ENCODE data around the gene TRAK1.

The TRAK1 gene

GRCh38 chr3:42214064-42214463 lies 122.9 kb downstream of the TRAK1 start:
- H4K8ac ChIP-seq (ENCODE audit: low read length) = no peak overlapping the region
- H3K9ac ChIP-seq (ENCODE audit: low read length) = no peak overlapping the region
- no peaks in the 10 kb centered on the region for H3K9me3 ChIP-seq (ENCODE audit: control insufficient read depth, low read length)
- H3K4me1 ChIP-seq (ENCODE audit: control insufficient read depth, insufficient read depth, low read depth, low read length) = no peaks in the 10 kb centered on the region
- H3K4me3 ChIP-seq (ENCODE audit: insufficient read depth in 1 of 2, low read depth in 1 of 2, low read length in 2 of 2) = no peak overlapping the region
- no peak overlapping the region for H3K4ac ChIP-seq (ENCODE audit: low read depth in 1 of 2, low read length in 2 of 2)
- H3K23ac ChIP-seq (ENCODE audit: low read length in 2 of 2) = no peak overlapping the region
- H3K27ac ChIP-seq (ENCODE audit: low read length, poor library complexity, severe bottlenecking) = no peak overlapping the region
- no peak overlapping the region for H3K14ac ChIP-seq (ENCODE audit: low read length in 2 of 2)
- WGBS = 62% methylated on average over 2 of the region's 2 CpGs
- H2AFZ ChIP-seq (ENCODE audit: low read depth, low read length) = no peak overlapping the region
- H3K36me3 ChIP-seq (ENCODE audit: control insufficient read depth in 1 of 2, insufficient read depth in 2 of 2, low read depth in 1 of 2, low read length in 2 of 2) = peaks cover 31 to 94% of the 10 kb centered on the region in 2 experiments
- no peak overlapping the region for H2AK5ac ChIP-seq (ENCODE audit: low read length, severe bottlenecking)
- H2BK15ac ChIP-seq (ENCODE audit: low read depth, poor library complexity, severe bottlenecking) = no peak overlapping the region
- H2BK120ac ChIP-seq (ENCODE audit: low read depth, low read length) = no peak overlapping the region
- H2BK5ac ChIP-seq (ENCODE audit: low read depth, low read length, poor library complexity, severe bottlenecking) = no peak overlapping the region
- H3K27me3 ChIP-seq (ENCODE audit: control insufficient read depth in 1 of 2, insufficient read depth in 1 of 2, low read length in 2 of 2) = no peaks in the 10 kb centered on the region
- no peak for DNase-seq
- H3K4me2 ChIP-seq (ENCODE audit: low read length, poor library complexity, severe bottlenecking) = no peak overlapping the region
- no peak overlapping the region for H3K18ac ChIP-seq (ENCODE audit: low read depth in 1 of 2, low read length in 2 of 2)
- peaks cover 1% of the 10 kb centered on the region for H3K79me1 ChIP-seq (replicated peaks; ENCODE audit: low read length, poor library complexity, severe bottlenecking)
- H4K91ac ChIP-seq (ENCODE audit: low read length) = no peak overlapping the region
- no peak overlapping the region for H2BK12ac ChIP-seq (ENCODE audit: low read length in 2 of 2)

DNA sequence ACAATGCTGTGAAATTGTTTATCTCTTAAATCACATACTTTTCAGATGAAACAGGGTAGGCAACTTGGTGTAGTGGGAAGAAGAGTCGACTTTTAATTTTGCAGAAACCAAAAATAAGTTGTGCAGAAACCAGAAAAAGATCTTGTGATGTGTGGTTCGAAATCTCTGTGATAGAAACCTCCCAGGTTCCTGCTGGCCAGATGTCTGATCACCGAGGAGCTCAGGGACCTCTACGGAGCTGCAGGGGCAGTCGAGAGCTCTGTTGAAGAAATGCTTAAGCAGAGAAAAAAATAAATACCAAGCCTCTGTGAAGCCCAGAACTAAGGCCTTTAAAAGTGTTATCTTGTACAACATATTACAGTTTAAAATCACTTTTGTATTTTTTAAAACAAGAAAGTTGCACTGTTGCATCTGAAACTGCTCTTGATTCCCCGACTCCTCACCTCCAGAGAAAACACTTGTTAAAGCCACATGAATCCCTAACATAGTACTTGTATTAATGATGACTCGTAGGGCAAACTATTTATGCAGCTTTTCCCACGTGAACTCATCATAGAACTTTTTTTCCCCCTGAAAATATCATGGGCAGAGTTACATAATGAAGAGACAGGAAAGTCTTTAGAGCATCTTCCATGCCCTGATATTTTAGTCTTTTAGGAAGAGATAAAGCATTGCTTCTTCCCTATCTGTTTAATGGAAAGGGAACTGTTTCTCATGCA lies 123.6 kb downstream of the TRAK1 start:
- H2BK15ac ChIP-seq (ENCODE audit: low read depth, poor library complexity, severe bottlenecking) = no peak overlapping the region
- H3K4ac ChIP-seq (ENCODE audit: low read depth in 1 of 2, low read length in 2 of 2) = no peak overlapping the region
- no peak overlapping the region for H3K4me2 ChIP-seq (ENCODE audit: low read length, poor library complexity, severe bottlenecking)
- peaks cover 1% of the 10 kb centered on the region for H3K79me1 ChIP-seq (replicated peaks; ENCODE audit: low read length, poor library complexity, severe bottlenecking)
- H3K36me3 ChIP-seq (ENCODE audit: control insufficient read depth in 1 of 2, insufficient read depth in 2 of 2, low read depth in 1 of 2, low read length in 2 of 2) = peaks cover 32 to 94% of the 10 kb centered on the region in 2 experiments
- H3K14ac ChIP-seq (ENCODE audit: low read length in 2 of 2) = no peak overlapping the region
- peak; percentile 37 for DNase-seq
- H3K9ac ChIP-seq (ENCODE audit: low read length) = peak overlapping the region; percentile 5
- no peak overlapping the region for H4K8ac ChIP-seq (ENCODE audit: low read length)
- no peak overlapping the region for H2BK5ac ChIP-seq (ENCODE audit: low read depth, low read length, poor library complexity, severe bottlenecking)
- H2AFZ ChIP-seq (ENCODE audit: low read depth, low read length) = no peak overlapping the region
- no peak overlapping the region for H2BK120ac ChIP-seq (ENCODE audit: low read depth, low read length)
- no peaks in the 10 kb centered on the region for H3K27me3 ChIP-seq (ENCODE audit: control insufficient read depth in 1 of 2, insufficient read depth in 1 of 2, low read length in 2 of 2)
- H3K18ac ChIP-seq (ENCODE audit: low read depth in 1 of 2, low read length in 2 of 2) = no peak overlapping the region
- H4K91ac ChIP-seq (ENCODE audit: low read length) = no peak overlapping the region
- H3K9me3 ChIP-seq (ENCODE audit: control insufficient read depth, low read length) = no peaks in the 10 kb centered on the region
- 74% methylated on average over 7 of the region's 8 CpGs for whole genome bisulfite sequencing
- H2BK12ac ChIP-seq (ENCODE audit: low read length in 2 of 2) = no peak overlapping the region
- no peak overlapping the region for H3K23ac ChIP-seq (ENCODE audit: low read length in 2 of 2)
- no peak overlapping the region for H3K27ac ChIP-seq (ENCODE audit: low read length, poor library complexity, severe bottlenecking)
- H3K4me3 ChIP-seq (ENCODE audit: insufficient read depth in 1 of 2, low read depth in 1 of 2, low read length in 2 of 2) = no peak overlapping the region
- H3K4me1 ChIP-seq (ENCODE audit: control insufficient read depth, insufficient read depth, low read depth, low read length) = no peaks in the 10 kb centered on the region
- H2AK5ac ChIP-seq (ENCODE audit: low read length, severe bottlenecking) = no peak overlapping the region

DNA sequence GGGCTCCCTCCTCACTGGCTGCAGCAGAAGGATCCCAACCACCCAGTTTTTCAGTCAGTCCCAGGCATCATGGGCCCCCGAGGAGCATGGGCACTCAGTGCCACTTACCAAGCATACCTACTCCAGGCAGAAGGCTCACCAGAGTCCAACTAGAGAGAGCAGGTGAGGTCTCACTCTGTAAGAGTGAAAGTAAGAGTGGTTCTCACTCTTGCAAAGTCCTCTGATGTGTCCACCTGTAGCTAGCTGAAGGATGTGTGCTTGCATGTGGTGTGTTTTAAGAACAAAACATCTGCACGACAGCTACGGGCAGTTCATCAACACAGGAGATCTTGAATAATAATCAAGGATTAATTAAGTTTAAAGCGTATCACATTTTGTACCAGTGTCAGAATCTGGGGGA lies 125.1 kb downstream of the TRAK1 start:
- Histone ChIP-seq H3K18ac (ENCODE audit: low read depth in 1 of 2, low read length in 2 of 2) (no peak overlapping the region), H3K4me1 (ENCODE audit: control insufficient read depth, insufficient read depth, low read depth, low read length) (no peaks in the 10 kb centered on the region), H3K79me1 (replicated peaks; ENCODE audit: low read length, poor library complexity, severe bottlenecking) (peaks cover 1% of the 10 kb centered on the region), H3K14ac (ENCODE audit: low read length in 2 of 2) (no peak overlapping the region), H3K27ac (ENCODE audit: low read length, poor library complexity, severe bottlenecking) (no peak overlapping the region), H3K36me3 (ENCODE audit: control insufficient read depth in 1 of 2, insufficient read depth in 2 of 2, low read depth in 1 of 2, low read length in 2 of 2) (peaks cover 36 to 94% of the 10 kb centered on the region in 2 experiments), H4K8ac (ENCODE audit: low read length) (no peak overlapping the region), H3K23ac (ENCODE audit: low read length in 2 of 2) (no peak overlapping the region), H2BK12ac (ENCODE audit: low read length in 2 of 2) (no peak overlapping the region), H2BK120ac (ENCODE audit: low read depth, low read length) (no peak overlapping the region), H2AK5ac (ENCODE audit: low read length, severe bottlenecking) (no peak overlapping the region), H3K9ac (ENCODE audit: low read length) (no peak overlapping the region), H3K4ac (ENCODE audit: low read depth in 1 of 2, low read length in 2 of 2) (no peak overlapping the region), H2AFZ (ENCODE audit: low read depth, low read length) (no peak overlapping the region), H3K4me2 (ENCODE audit: low read length, poor library complexity, severe bottlenecking) (no peak overlapping the region), H3K27me3 (ENCODE audit: control insufficient read depth in 1 of 2, insufficient read depth in 1 of 2, low read length in 2 of 2) (no peaks in the 10 kb centered on the region), H2BK5ac (ENCODE audit: low read depth, low read length, poor library complexity, severe bottlenecking) (no peak overlapping the region), H2BK15ac (ENCODE audit: low read depth, poor library complexity, severe bottlenecking) (no peak overlapping the region), H3K9me3 (ENCODE audit: control insufficient read depth, low read length) (no peaks in the 10 kb centered on the region), H4K91ac (ENCODE audit: low read length) (no peak overlapping the region), H3K4me3 (ENCODE audit: insufficient read depth in 1 of 2, low read depth in 1 of 2, low read length in 2 of 2) (no peak overlapping the region)
- WGBS = 98% methylated on average over 3 of the region's 4 CpGs
- no peak for DNase-seq

DNA sequence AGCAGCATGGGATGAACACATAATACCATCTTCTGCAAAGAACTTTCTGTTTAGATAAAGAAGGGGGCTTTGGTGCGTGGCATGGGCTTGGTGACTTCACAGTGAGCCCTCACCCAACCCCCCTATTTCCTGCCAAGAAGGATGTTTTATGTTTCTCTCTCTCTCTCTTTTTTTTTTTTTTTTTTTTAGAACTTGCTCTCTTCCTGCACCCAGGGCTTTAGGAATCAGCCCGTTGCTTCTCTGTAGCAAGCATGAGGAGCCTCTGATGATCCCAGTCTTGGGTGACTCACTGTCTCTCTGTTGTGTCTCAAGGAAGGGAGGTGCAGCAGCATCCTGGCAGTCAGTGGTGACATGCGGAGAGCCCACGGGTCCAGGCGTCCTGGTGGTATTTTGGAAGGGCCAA lies 125.8 kb downstream of the TRAK1 start:
- Histone ChIP-seq H3K4me1 (ENCODE audit: control insufficient read depth, insufficient read depth, low read depth, low read length) (no peaks in the 10 kb centered on the region), H3K18ac (ENCODE audit: low read depth in 1 of 2, low read length in 2 of 2) (no peak overlapping the region), H3K23ac (ENCODE audit: low read length in 2 of 2) (no peak overlapping the region), H2BK120ac (ENCODE audit: low read depth, low read length) (no peak overlapping the region), H2AK5ac (ENCODE audit: low read length, severe bottlenecking) (no peak overlapping the region), H2AFZ (ENCODE audit: low read depth, low read length) (no peak overlapping the region), H3K14ac (ENCODE audit: low read length in 2 of 2) (no peak overlapping the region), H3K9ac (ENCODE audit: low read length) (no peak overlapping the region), H3K9me3 (ENCODE audit: control insufficient read depth, low read length) (no peaks in the 10 kb centered on the region), H3K4me2 (ENCODE audit: low read length, poor library complexity, severe bottlenecking) (no peak overlapping the region), H2BK15ac (ENCODE audit: low read depth, poor library complexity, severe bottlenecking) (no peak overlapping the region), H4K91ac (ENCODE audit: low read length) (no peak overlapping the region), H2BK12ac (ENCODE audit: low read length in 2 of 2) (no peak overlapping the region), H3K79me1 (replicated peaks; ENCODE audit: low read length, poor library complexity, severe bottlenecking) (peaks cover 1% of the 10 kb centered on the region), H3K4ac (ENCODE audit: low read depth in 1 of 2, low read length in 2 of 2) (no peak overlapping the region), H3K36me3 (ENCODE audit: control insufficient read depth in 1 of 2, insufficient read depth in 2 of 2, low read depth in 1 of 2, low read length in 2 of 2) (peaks cover 40 to 94% of the 10 kb centered on the region in 2 experiments), H4K8ac (ENCODE audit: low read length) (no peak overlapping the region), H2BK5ac (ENCODE audit: low read depth, low read length, poor library complexity, severe bottlenecking) (no peak overlapping the region), H3K4me3 (ENCODE audit: insufficient read depth in 1 of 2, low read depth in 1 of 2, low read length in 2 of 2) (no peak overlapping the region), H3K27me3 (ENCODE audit: control insufficient read depth in 1 of 2, insufficient read depth in 1 of 2, low read length in 2 of 2) (no peaks in the 10 kb centered on the region), H3K27ac (ENCODE audit: low read length, poor library complexity, severe bottlenecking) (no peak overlapping the region)
- WGBS = 32% methylated on average over 5 of the region's 5 CpGs
- peak; percentile 67 for DNase-seq
